ENCODE data around the gene PRDX5. TPM values are rescaled to one million over a fixed set of nuclear protein-coding genes. Genes with fewer than 3 reads are reported as not detected.

Gene PRDX5
- total and polyA plus RNA-seq, 9 of the 15 experiments (the other 6 are each of a cell fraction or from before 2014, with no cell fraction given): 40.8 to 327 (median 204) TPM

DNA sequence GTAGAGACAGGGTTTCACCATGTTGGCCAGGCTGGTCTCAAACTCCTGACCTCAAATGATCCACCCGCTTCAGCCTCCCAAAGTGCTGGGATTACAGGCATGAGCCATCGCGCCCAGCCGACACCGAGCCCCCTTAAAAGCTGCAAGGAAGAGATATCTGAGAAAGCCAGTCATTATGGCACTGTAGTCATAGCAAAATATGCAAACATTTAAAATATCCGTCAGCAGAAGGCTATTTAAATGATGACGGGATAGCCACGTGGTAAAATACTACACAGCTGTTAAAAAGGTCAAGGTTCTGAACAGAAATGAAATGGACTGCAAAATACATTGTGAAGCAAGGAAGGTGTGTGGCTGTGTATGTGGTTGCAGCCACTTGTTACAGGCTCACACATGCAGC is 15.6 kb downstream of the PRDX5 start (continued):
- TF ChIP-seq, protein P1, sequence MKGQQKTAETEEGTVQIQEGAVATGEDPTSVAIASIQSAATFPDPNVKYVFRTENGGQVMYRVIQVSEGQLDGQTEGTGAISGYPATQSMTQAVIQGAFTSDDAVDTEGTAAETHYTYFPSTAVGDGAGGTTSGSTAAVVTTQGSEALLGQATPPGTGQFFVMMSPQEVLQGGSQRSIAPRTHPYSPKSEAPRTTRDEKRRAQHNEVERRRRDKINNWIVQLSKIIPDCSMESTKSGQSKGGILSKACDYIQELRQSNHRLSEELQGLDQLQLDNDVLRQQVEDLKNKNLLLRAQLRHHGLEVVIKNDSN (CRISPR knock-in tag; IDR thresholded peaks at IDR 0.05): peak; percentile 58; the same call in 1 of the 2 replicates
- peak; percentile 68 for TF ChIP-seq TAL1 (IDR thresholded peaks at IDR 0.05)
- peak in 1 of 2 experiments; percentile 68; a peak in 1 of 4 replicates for TF ChIP-seq KDM1A (IDR thresholded peaks at IDR 0.05)
- peak; percentile 24; the same call in 1 of the 2 replicates for TF ChIP-seq SMARCE1 (IDR thresholded peaks at IDR 0.05)
- TF ChIP-seq, protein P2, sequence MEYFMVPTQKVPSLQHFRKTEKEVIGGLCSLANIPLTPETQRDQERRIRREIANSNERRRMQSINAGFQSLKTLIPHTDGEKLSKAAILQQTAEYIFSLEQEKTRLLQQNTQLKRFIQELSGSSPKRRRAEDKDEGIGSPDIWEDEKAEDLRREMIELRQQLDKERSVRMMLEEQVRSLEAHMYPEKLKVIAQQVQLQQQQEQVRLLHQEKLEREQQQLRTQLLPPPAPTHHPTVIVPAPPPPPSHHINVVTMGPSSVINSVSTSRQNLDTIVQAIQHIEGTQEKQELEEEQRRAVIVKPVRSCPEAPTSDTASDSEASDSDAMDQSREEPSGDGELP (CRISPR knock-in tag; IDR thresholded peaks at IDR 0.05; ENCODE audit: borderline replicate concordance): peak; percentile 62; the same call in 1 of the 2 replicates
- TF ChIP-seq TCF3 (CRISPR knock-in tag; IDR thresholded peaks at IDR 0.05): peak; percentile 79
- TF ChIP-seq, protein P3, sequence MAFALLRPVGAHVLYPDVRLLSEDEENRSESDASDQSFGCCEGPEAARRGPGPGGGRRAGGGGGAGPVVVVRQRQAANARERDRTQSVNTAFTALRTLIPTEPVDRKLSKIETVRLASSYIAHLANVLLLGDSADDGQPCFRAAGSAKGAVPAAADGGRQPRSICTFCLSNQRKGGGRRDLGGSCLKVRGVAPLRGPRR (CRISPR knock-in tag; IDR thresholded peaks at IDR 0.05): no peak
- TF ChIP-seq BCOR (IDR thresholded peaks at IDR 0.05): peak; percentile 51; the same call in 1 of the 2 replicates
- no peak for TF ChIP-seq ZC3H4 (CRISPR knock-in tag; IDR thresholded peaks at IDR 0.05; ENCODE audit: borderline replicate concordance)
- TF ChIP-seq, protein P4, sequence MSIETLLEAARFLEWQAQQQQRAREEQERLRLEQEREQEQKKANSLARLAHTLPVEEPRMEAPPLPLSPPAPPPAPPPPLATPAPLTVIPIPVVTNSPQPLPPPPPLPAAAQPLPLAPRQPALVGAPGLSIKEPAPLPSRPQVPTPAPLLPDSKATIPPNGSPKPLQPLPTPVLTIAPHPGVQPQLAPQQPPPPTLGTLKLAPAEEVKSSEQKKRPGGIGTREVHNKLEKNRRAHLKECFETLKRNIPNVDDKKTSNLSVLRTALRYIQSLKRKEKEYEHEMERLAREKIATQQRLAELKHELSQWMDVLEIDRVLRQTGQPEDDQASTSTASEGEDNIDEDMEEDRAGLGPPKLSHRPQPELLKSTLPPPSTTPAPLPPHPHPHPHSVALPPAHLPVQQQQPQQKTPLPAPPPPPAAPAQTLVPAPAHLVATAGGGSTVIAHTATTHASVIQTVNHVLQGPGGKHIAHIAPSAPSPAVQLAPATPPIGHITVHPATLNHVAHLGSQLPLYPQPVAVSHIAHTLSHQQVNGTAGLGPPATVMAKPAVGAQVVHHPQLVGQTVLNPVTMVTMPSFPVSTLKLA (conservative IDR thresholded peaks at IDR 0.05): peak; percentile 75 to 83
- TF ChIP-seq, protein P5, sequence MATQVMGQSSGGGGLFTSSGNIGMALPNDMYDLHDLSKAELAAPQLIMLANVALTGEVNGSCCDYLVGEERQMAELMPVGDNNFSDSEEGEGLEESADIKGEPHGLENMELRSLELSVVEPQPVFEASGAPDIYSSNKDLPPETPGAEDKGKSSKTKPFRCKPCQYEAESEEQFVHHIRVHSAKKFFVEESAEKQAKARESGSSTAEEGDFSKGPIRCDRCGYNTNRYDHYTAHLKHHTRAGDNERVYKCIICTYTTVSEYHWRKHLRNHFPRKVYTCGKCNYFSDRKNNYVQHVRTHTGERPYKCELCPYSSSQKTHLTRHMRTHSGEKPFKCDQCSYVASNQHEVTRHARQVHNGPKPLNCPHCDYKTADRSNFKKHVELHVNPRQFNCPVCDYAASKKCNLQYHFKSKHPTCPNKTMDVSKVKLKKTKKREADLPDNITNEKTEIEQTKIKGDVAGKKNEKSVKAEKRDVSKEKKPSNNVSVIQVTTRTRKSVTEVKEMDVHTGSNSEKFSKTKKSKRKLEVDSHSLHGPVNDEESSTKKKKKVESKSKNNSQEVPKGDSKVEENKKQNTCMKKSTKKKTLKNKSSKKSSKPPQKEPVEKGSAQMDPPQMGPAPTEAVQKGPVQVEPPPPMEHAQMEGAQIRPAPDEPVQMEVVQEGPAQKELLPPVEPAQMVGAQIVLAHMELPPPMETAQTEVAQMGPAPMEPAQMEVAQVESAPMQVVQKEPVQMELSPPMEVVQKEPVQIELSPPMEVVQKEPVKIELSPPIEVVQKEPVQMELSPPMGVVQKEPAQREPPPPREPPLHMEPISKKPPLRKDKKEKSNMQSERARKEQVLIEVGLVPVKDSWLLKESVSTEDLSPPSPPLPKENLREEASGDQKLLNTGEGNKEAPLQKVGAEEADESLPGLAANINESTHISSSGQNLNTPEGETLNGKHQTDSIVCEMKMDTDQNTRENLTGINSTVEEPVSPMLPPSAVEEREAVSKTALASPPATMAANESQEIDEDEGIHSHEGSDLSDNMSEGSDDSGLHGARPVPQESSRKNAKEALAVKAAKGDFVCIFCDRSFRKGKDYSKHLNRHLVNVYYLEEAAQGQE (IDR thresholded peaks at IDR 0.05; ENCODE audit: borderline replicate concordance): no peak
- TF ChIP-seq, protein P5 (CRISPR knock-in tag; IDR thresholded peaks at IDR 0.05; ENCODE audit: low read depth): no peak
- TF ChIP-seq, protein P6, sequence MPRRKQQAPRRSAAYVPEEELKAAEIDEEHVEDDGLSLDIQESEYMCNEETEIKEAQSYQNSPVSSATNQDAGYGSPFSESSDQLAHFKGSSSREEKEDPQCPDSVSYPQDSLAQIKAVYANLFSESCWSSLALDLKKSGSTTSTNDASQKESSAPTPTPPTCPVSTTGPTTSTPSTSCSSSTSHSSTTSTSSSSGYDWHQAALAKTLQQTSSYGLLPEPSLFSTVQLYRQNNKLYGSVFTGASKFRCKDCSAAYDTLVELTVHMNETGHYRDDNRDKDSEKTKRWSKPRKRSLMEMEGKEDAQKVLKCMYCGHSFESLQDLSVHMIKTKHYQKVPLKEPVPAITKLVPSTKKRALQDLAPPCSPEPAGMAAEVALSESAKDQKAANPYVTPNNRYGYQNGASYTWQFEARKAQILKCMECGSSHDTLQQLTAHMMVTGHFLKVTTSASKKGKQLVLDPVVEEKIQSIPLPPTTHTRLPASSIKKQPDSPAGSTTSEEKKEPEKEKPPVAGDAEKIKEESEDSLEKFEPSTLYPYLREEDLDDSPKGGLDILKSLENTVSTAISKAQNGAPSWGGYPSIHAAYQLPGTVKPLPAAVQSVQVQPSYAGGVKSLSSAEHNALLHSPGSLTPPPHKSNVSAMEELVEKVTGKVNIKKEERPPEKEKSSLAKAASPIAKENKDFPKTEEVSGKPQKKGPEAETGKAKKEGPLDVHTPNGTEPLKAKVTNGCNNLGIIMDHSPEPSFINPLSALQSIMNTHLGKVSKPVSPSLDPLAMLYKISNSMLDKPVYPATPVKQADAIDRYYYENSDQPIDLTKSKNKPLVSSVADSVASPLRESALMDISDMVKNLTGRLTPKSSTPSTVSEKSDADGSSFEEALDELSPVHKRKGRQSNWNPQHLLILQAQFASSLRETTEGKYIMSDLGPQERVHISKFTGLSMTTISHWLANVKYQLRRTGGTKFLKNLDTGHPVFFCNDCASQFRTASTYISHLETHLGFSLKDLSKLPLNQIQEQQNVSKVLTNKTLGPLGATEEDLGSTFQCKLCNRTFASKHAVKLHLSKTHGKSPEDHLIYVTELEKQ (CRISPR knock-in tag; IDR thresholded peaks at IDR 0.05): no peak
